MM.1S (cell line): ENCODE measurements around the gene RPGR.

Experiments used
- CTCF ChIP-seq: fragments of 300-600 bp; sonication (generic); IDR thresholded peaks from 2 replicates; pipeline ENCODE4 v1.5.1; 2016; ENCODE audit warnings: antibody characterized with exemption, low read length, mixed read lengths
- EZH2 ChIP-seq: fragments of 300-600 bp; sonication (generic); optimal IDR thresholded peaks from 2 replicates; pipeline ENCODE3; 2017; ENCODE audit warnings: low read depth, mild to moderate bottlenecking, antibody characterized with exemption, low read length, mixed read lengths

- TF ChIP-seq CTCF = no peak
- no peak for TF ChIP-seq EZH2
Measured at GRCh38 chrX:38277136-38277535, 50.2 kb downstream of the RPGR start.
